ENCODE results near the gene FLT1. TPM values are rescaled to one million over a fixed set of nuclear protein-coding genes. Genes with fewer than 3 reads are reported as not detected.

FLT1 gene
- total RNA-seq, 2 experiments from 2014 or later: 7.7 to 8.2 TPM

DNA sequence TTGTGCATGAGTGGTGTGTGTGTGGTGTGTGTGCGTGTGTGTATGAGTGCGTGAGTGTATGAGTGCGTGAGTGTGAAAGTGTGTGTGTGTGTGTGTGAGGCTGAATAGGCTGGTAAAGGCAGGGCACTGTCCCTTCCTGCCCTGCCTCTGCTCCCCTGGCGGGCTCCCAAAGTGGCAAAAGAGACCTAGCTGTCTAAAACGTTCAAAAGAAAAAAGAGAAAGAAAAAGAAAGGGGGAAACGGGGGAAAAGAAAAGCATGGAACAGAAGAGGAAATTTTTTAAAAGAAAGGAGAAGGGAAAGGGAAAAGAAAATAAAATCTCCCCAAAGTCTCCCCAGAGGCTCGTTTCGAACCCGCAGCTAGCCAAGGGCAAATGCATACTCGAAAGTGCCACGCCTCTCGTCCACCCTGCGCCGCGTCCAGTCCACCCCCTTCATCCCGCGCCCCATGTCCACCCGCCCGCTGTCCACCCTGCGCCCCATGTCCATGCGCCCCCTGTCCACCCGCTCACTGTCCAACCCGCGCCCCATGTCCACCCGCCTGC lies 37.0 kb upstream of the FLT1 start:
- intact Hi-C loops (cut with micrococcal nuclease): no loop called here
- H3K4me3 Mint-ChIP-seq: no peak overlapping the region
- no peaks in the 10 kb centered on the region for H3K9me3 Mint-ChIP-seq
- ATAC-seq: peak; percentile 14
- POLR2A ChIA-PET: interaction anchor here (1.3 kb wide), 1 partner anchor 39 kb away, joined by 3 read pairs; no protein-coding TSS in a partner anchor
- peaks cover 41% of the 10 kb centered on the region for H3K27me3 Mint-ChIP-seq
- no peaks in the 10 kb centered on the region for H3K4me1 Mint-ChIP-seq (ENCODE audit: low read depth)
- TF ChIP-seq, protein P1, sequence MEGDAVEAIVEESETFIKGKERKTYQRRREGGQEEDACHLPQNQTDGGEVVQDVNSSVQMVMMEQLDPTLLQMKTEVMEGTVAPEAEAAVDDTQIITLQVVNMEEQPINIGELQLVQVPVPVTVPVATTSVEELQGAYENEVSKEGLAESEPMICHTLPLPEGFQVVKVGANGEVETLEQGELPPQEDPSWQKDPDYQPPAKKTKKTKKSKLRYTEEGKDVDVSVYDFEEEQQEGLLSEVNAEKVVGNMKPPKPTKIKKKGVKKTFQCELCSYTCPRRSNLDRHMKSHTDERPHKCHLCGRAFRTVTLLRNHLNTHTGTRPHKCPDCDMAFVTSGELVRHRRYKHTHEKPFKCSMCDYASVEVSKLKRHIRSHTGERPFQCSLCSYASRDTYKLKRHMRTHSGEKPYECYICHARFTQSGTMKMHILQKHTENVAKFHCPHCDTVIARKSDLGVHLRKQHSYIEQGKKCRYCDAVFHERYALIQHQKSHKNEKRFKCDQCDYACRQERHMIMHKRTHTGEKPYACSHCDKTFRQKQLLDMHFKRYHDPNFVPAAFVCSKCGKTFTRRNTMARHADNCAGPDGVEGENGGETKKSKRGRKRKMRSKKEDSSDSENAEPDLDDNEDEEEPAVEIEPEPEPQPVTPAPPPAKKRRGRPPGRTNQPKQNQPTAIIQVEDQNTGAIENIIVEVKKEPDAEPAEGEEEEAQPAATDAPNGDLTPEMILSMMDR (IDR thresholded peaks at IDR 0.05): no peak
- H3K27ac Mint-ChIP-seq: no peak overlapping the region
- no peaks in the 10 kb centered on the region for H3K36me3 Mint-ChIP-seq (ENCODE audit: low read depth)
- no peak for DNase-seq
- CTCF ChIA-PET: no interaction called here

- POLR2A ChIA-PET: interaction anchor here (1.3 kb wide), 1 partner anchor 38 kb away, joined by 3 read pairs; no protein-coding TSS in a partner anchor
- H3K27ac Mint-ChIP-seq: no peak overlapping the region
- no peaks in the 10 kb centered on the region for H3K36me3 Mint-ChIP-seq (ENCODE audit: low read depth)
- peak; percentile 9 for ATAC-seq
- CTCF ChIA-PET: no interaction called here
- no peak for DNase-seq
- H3K4me1 Mint-ChIP-seq (ENCODE audit: low read depth): no peaks in the 10 kb centered on the region
- H3K27me3 Mint-ChIP-seq: peaks cover 36% of the 10 kb centered on the region
- H3K4me3 Mint-ChIP-seq: no peak overlapping the region
- intact Hi-C loops (cut with micrococcal nuclease): no loop called here
- no peaks in the 10 kb centered on the region for H3K9me3 Mint-ChIP-seq
- TF ChIP-seq, protein P1 (IDR thresholded peaks at IDR 0.05): no peak
These were observed 36.3 kb upstream of the FLT1 start for GRCh38 chr13:28531077-28531844.

- Mint-ChIP-seq H3K4me3 (no peak overlapping the region), H3K27ac (no peak overlapping the region), H3K27me3 (peaks cover 38% of the 10 kb centered on the region), H3K9me3 (no peaks in the 10 kb centered on the region), H3K4me1 (ENCODE audit: low read depth) (no peaks in the 10 kb centered on the region), H3K36me3 (ENCODE audit: low read depth) (no peaks in the 10 kb centered on the region)
- no peak for DNase-seq
- intact Hi-C loops (cut with micrococcal nuclease): no loop called here
- POLR2A ChIA-PET: interaction anchor here (1.3 kb wide), 1 partner anchor 38 kb away, joined by 3 read pairs; no protein-coding TSS in a partner anchor
- TF ChIP-seq, protein P1 (IDR thresholded peaks at IDR 0.05): no peak
- CTCF ChIA-PET: no interaction called here
- peak; percentile 14 for ATAC-seq
These were observed 35.8 kb upstream of the FLT1 start for GRCh38 chr13:28530729-28531076.

GRCh38 chr13:28529836-28530235 lies 34.9 kb upstream of the FLT1 start:
- no peak overlapping the region for H3K4me3 Mint-ChIP-seq
- ChIA-PET CTCF (no interaction called here), POLR2A (no interaction called here)
- H3K27me3 Mint-ChIP-seq: peaks cover 38% of the 10 kb centered on the region
- no peak for ATAC-seq
- intact Hi-C loops (cut with micrococcal nuclease): no loop called here
- TF ChIP-seq, protein P1 (IDR thresholded peaks at IDR 0.05): no peak
- no peak for DNase-seq
- peaks cover 3% of the 10 kb centered on the region for H3K4me1 Mint-ChIP-seq (ENCODE audit: low read depth)
- H3K27ac Mint-ChIP-seq: no peak overlapping the region
- H3K36me3 Mint-ChIP-seq (ENCODE audit: low read depth): no peaks in the 10 kb centered on the region
- H3K9me3 Mint-ChIP-seq: no peaks in the 10 kb centered on the region

DNA sequence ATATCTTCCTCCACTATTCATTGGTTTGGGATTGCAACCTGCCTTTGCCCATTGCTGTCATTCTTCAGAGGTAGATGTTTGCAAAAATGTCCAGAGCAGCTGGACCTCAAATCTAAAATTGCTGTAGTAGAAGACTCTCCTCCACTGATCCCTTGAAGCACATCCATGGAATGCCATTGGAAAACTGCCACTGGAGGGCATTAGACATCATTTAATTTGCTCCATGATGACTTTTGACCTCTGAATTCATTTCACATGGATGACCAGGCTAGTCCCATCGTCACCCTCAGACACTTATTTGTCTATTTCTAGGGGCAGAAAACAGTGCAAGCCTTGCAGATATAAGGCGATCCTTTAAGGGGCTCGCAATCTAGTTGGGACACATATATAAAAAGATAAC lies 33.9 kb upstream of the FLT1 start:
- peaks cover 6% of the 10 kb centered on the region for H3K4me1 Mint-ChIP-seq (ENCODE audit: low read depth)
- no peaks in the 10 kb centered on the region for H3K9me3 Mint-ChIP-seq
- POLR2A ChIA-PET: no interaction called here
- intact Hi-C loops (cut with micrococcal nuclease): no loop called here
- TF ChIP-seq, protein P1 (IDR thresholded peaks at IDR 0.05): no peak
- CTCF ChIA-PET: no interaction called here
- no peak overlapping the region for H3K27ac Mint-ChIP-seq
- no peak overlapping the region for H3K4me3 Mint-ChIP-seq
- no peaks in the 10 kb centered on the region for H3K36me3 Mint-ChIP-seq (ENCODE audit: low read depth)
- H3K27me3 Mint-ChIP-seq: peaks cover 34% of the 10 kb centered on the region
- ATAC-seq (no peak), DNase-seq (no peak)
